Activated CD8-positive, alpha-beta T cell treated with anti-CD3 and anti-CD28 coated beads for 36 hours (primary cell): ENCODE measurements around the gene CAB39L. TPM values are rescaled to one million over a fixed set of nuclear protein-coding genes. Genes with fewer than 3 reads are reported as not detected.

Experiments used
- ATAC-seq: fragments of 200-7000 bp; cut with Tn5 transposase; one replicate; pipeline ENCODE4 v1.10.0; 2021; ENCODE audit warnings: mild to moderate bottlenecking, moderate library complexity
- CTCF ChIA-PET: fragments of 350-600 bp; sonication (Branson Sonifier 250); formaldehyde crosslinking; loops from one replicate; lab custom pipeline; 2021; ENCODE audit warnings: antibody characterized with exemption; lab: Charles Lee
- POLR2A ChIA-PET: fragments of 350-600 bp; sonication (Branson Sonifier 250); formaldehyde crosslinking; loops from one replicate; lab custom pipeline; 2021; ENCODE audit warnings: antibody characterized with exemption; lab: Charles Lee
- DNase-seq: peaks from one replicate; pipeline ENCODE4 v3.0.0-alpha.2; 2020
- H3K27ac Mint-ChIP-seq: one replicate; pipeline ENCODE4 v1.8.0; 2021; ENCODE audit warnings: mild to moderate bottlenecking, mixed read lengths
- H3K27me3 Mint-ChIP-seq: one replicate; pipeline ENCODE4 v1.8.0; 2021; ENCODE audit warnings: mixed read lengths
- H3K36me3 Mint-ChIP-seq: one replicate; pipeline ENCODE4 v1.8.0; 2021; ENCODE audit warnings: low read depth, mixed read lengths
- H3K4me1 Mint-ChIP-seq: one replicate; pipeline ENCODE4 v1.8.0; 2021; ENCODE audit warnings: low read depth, mixed read lengths
- H3K4me3 Mint-ChIP-seq: one replicate; pipeline ENCODE4 v1.8.0; 2021; ENCODE audit warnings: mild to moderate bottlenecking, moderate library complexity, mixed read lengths
- H3K9me3 Mint-ChIP-seq: one replicate; pipeline ENCODE4 v1.8.0; 2021; ENCODE audit warnings: mixed read lengths
- CTCF ChIP-seq: fragments of 200-600 bp; IDR thresholded peaks from one replicate; pipeline ENCODE4 v1.8.0; 2022; ENCODE audit warnings: antibody characterized with exemption, mild to moderate bottlenecking
- intact Hi-C: fragments of 100-400 bp; cut with micrococcal nuclease; formaldehyde crosslinking; loops from one replicate; pipeline ENCODE4 v1.10.0; 2022
- total RNA-seq, 2 experiments: library from RNA; stranded (reverse); gene quantifications; one replicate each; pipeline ENCODE4 v1.2.3, GENCODE V29; 2021

CAB39L gene
- total RNA-seq, 2 experiments from 2014 or later = 2.6 to 3.1 TPM

GRCh38 chr13:49466292-49466838 is 22.5 kb upstream of the CAB39L start:
- DNase-seq = no peak
- H3K4me3 Mint-ChIP-seq = no peak overlapping the region
- peaks cover 46% of the 10 kb centered on the region for H3K36me3 Mint-ChIP-seq
- intact Hi-C loops = no loop called here
- H3K27me3 Mint-ChIP-seq = no peaks in the 10 kb centered on the region
- ChIA-PET CTCF (no interaction called here), POLR2A (no interaction called here)
- ATAC-seq = no peak
- TF ChIP-seq CTCF = no peak
- H3K27ac Mint-ChIP-seq = no peak overlapping the region
- peaks cover 8% of the 10 kb centered on the region for H3K9me3 Mint-ChIP-seq
- no peaks in the 10 kb centered on the region for H3K4me1 Mint-ChIP-seq

GRCh38 chr13:49464621-49465325 is 20.9 kb upstream of the CAB39L start:
- DNase-seq = no peak
- peaks cover 51% of the 10 kb centered on the region for H3K36me3 Mint-ChIP-seq
- H3K27me3 Mint-ChIP-seq = no peaks in the 10 kb centered on the region
- ChIA-PET POLR2A (no interaction called here), CTCF (no interaction called here)
- H3K4me1 Mint-ChIP-seq = no peaks in the 10 kb centered on the region
- H3K4me3 Mint-ChIP-seq = no peak overlapping the region
- ATAC-seq = no peak
- peaks cover 8% of the 10 kb centered on the region for H3K9me3 Mint-ChIP-seq
- H3K27ac Mint-ChIP-seq = no peak overlapping the region
- intact Hi-C loops = no loop called here
- no peak for TF ChIP-seq CTCF

GRCh38 chr13:49464085-49464484 is 20.2 kb upstream of the CAB39L start:
- CTCF ChIA-PET = no interaction called here
- Mint-ChIP-seq H3K4me3 (no peak overlapping the region), H3K27ac (no peak overlapping the region), H3K27me3 (no peaks in the 10 kb centered on the region), H3K4me1 (peaks cover 3% of the 10 kb centered on the region), H3K36me3 (peaks cover 48% of the 10 kb centered on the region), H3K9me3 (peaks cover 8% of the 10 kb centered on the region)
- DNase-seq (no peak), ATAC-seq (no peak)
- intact Hi-C loops = no loop called here
- TF ChIP-seq CTCF = no peak
- POLR2A ChIA-PET = no interaction called here

GRCh38 chr13:49459580-49459979 is 15.7 kb upstream of the CAB39L start:
- Mint-ChIP-seq H3K9me3 (peaks cover 8% of the 10 kb centered on the region), H3K4me3 (no peak overlapping the region), H3K27ac (no peak overlapping the region), H3K4me1 (peaks cover 10% of the 10 kb centered on the region), H3K27me3 (no peaks in the 10 kb centered on the region), H3K36me3 (peaks cover 39% of the 10 kb centered on the region)
- intact Hi-C loops = no loop called here
- ChIA-PET CTCF (interaction anchor here (1.2 to 1.4 kb wide), 2 partner anchors 15 to 24 kb away, joined by 3 to 6 read pairs; no protein-coding TSS in a partner anchor), POLR2A (interaction anchor here (0.6 kb wide), 1 partner anchor 211 kb away, joined by 3 read pairs; no protein-coding TSS in a partner anchor)
- no peak for ATAC-seq
- no peak for TF ChIP-seq CTCF
- no peak for DNase-seq

GRCh38 chr13:49457221-49457620 is 13.4 kb upstream of the CAB39L start:
- Mint-ChIP-seq H3K9me3 (no peaks in the 10 kb centered on the region), H3K27me3 (no peaks in the 10 kb centered on the region), H3K36me3 (peaks cover 24% of the 10 kb centered on the region), H3K4me3 (no peak overlapping the region), H3K27ac (no peak overlapping the region), H3K4me1 (peaks cover 23% of the 10 kb centered on the region)
- ChIA-PET CTCF (no interaction called here), POLR2A (no interaction called here)
- intact Hi-C loops = no loop called here
- no peak for DNase-seq
- no peak for ATAC-seq
- no peak for TF ChIP-seq CTCF
